ENCODE results near the gene GRM5.
"Not testable (repeated sequence)": the region's sequence is repeated elsewhere in the genome, so short reads cannot be mapped to it uniquely, and the experiment has no call there.

Gene GRM5

DNA sequence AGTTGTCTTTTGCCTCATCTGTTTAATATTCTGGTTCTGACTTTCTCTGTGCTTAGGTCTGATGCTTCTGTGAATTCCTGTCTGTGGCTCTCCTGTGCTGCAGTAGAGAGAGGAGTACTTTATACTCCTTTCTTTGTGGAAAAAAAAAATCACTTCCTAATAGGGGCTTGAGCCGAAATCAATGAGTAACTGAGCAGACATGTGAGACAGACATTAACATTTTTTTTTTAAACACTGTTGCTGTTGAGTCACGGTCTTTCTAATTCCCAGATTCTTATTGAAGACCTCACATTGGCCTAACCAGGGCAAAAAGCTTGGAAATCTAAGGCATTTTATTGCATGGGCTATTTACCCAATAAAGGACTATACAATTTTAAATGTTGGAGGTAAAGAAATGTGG, 86.1 kb downstream of the GRM5 start:
- Histone ChIP-seq H3K9me3 (ENCODE audit: control insufficient read depth, low read length) (no peaks in the 10 kb centered on the region), H3K4me3 (ENCODE audit: insufficient read depth, low read depth, low read length, poor library complexity, severe bottlenecking) (no peak overlapping the region), H3K27ac (ENCODE audit: insufficient read depth, low read length, poor library complexity, severe bottlenecking) (no peak overlapping the region), H3K27me3 (replicated peaks; ENCODE audit: control insufficient read depth, insufficient read depth, low read length, poor library complexity, severe bottlenecking) (no peaks in the 10 kb centered on the region), H3K36me3 (ENCODE audit: control insufficient read depth, insufficient read depth, low read length) (no peaks in the 10 kb centered on the region), H3K4me1 (ENCODE audit: control insufficient read depth, insufficient read depth, low read length, poor library complexity, severe bottlenecking) (no peaks in the 10 kb centered on the region)
- no peak for DNase-seq

DNA sequence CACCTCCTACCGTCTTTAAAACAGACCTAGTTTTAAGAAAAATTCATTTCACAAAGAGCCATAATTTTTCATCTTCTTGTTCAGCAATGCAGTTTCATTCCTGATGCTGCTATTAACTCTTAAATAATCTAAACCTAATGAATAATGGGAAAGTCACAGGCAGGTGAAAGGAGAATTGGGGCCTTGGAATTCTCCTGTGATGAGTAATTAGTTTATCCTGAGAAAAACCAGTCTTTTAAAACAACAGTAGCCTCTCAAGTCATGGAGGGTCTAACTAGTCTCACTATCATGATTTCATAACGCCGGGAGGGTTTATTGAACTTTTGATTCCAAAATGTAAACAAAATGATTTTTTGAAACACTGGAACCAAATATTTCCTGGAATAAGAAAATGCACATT, 86.8 kb downstream of the GRM5 start:
- H3K4me1 ChIP-seq (ENCODE audit: control insufficient read depth, insufficient read depth, low read length, poor library complexity, severe bottlenecking); H3K9me3 ChIP-seq (ENCODE audit: control insufficient read depth, low read length); H3K36me3 ChIP-seq (ENCODE audit: control insufficient read depth, insufficient read depth, low read length); DNase-seq; H3K4me3 ChIP-seq (ENCODE audit: insufficient read depth, low read depth, low read length, poor library complexity, severe bottlenecking); H3K27ac ChIP-seq (ENCODE audit: insufficient read depth, low read length, poor library complexity, severe bottlenecking); H3K27me3 ChIP-seq (replicated peaks; ENCODE audit: control insufficient read depth, insufficient read depth, low read length, poor library complexity, severe bottlenecking): not testable (repeated sequence)

DNA sequence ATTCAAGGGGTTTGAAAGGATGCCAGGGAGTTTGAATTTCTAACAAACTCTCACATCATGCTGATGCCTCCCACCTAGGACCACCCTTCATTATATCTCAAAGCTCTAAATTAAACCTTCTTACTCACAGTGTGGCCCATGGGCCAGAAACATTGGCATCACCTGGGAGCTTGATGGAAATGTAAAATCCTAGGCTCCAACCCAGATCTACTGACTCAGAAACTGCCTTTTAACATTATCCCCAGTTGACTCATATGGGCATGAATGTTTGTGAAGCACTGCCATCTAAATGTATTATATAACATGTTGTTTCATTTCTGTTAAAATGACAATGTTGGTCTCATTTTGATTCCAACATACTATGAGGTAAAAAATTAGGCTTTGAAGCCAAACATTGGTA, 90.3 kb downstream of the GRM5 start:
- not testable (repeated sequence) for H3K9me3 ChIP-seq (ENCODE audit: control insufficient read depth, low read length); H3K27ac ChIP-seq (ENCODE audit: insufficient read depth, low read length, poor library complexity, severe bottlenecking); H3K27me3 ChIP-seq (replicated peaks; ENCODE audit: control insufficient read depth, insufficient read depth, low read length, poor library complexity, severe bottlenecking); H3K4me1 ChIP-seq (ENCODE audit: control insufficient read depth, insufficient read depth, low read length, poor library complexity, severe bottlenecking); DNase-seq; H3K4me3 ChIP-seq (ENCODE audit: insufficient read depth, low read depth, low read length, poor library complexity, severe bottlenecking); H3K36me3 ChIP-seq (ENCODE audit: control insufficient read depth, insufficient read depth, low read length)

DNA sequence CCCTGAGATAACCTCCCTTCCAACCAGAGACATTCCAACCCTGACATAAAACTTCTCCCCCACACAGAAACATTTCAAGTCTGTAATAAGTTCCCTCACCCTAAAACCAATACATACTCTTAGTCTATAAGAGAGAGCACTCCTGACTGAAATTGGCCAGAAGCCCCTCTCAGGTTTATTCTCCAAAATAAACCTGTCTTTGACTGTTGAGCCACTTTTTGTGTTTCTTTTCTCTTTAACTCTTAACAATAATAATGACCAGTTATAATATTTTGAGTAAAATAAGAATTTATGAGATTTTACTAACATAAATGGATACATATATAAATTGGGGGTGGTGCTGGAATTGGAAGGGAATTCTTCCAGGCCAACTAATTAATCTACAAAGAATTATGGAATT, 93.6 kb downstream of the GRM5 start:
- Histone ChIP-seq H3K27ac (ENCODE audit: insufficient read depth, low read length, poor library complexity, severe bottlenecking) (no peak overlapping the region), H3K4me1 (ENCODE audit: control insufficient read depth, insufficient read depth, low read length, poor library complexity, severe bottlenecking) (no peaks in the 10 kb centered on the region)
- no peak for DNase-seq

DNA sequence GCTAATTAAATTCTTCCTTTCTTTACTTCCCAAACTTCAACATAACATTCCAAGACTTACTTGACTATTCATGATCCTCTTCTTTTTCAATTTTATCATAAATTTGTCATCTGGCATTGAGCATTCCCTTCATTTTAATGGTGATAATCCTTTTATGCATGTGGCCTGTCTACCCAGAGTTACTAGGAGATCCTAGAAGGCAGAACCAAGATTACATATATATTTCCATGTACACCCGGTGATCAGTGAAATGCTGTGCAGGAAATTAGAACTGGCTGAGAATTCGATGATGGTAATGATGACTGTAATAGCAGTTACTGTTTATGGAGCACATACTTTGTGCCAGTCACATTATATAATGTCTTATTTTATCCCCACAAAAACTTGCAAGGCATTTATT, 104.2 kb downstream of the GRM5 start:
- DNase-seq; H3K36me3 ChIP-seq (ENCODE audit: control insufficient read depth, insufficient read depth, low read length); H3K4me1 ChIP-seq (ENCODE audit: control insufficient read depth, insufficient read depth, low read length, poor library complexity, severe bottlenecking); H3K27ac ChIP-seq (ENCODE audit: insufficient read depth, low read length, poor library complexity, severe bottlenecking); H3K9me3 ChIP-seq (ENCODE audit: control insufficient read depth, low read length); H3K4me3 ChIP-seq (ENCODE audit: insufficient read depth, low read depth, low read length, poor library complexity, severe bottlenecking); H3K27me3 ChIP-seq (replicated peaks; ENCODE audit: control insufficient read depth, insufficient read depth, low read length, poor library complexity, severe bottlenecking): not testable (repeated sequence)

More for the DNA sequence above, 93.6 kb downstream of the GRM5 start:
- Histone ChIP-seq H3K4me3 (ENCODE audit: insufficient read depth, low read depth, low read length, poor library complexity, severe bottlenecking) (no peak overlapping the region), H3K36me3 (ENCODE audit: control insufficient read depth, insufficient read depth, low read length) (no peaks in the 10 kb centered on the region), H3K27me3 (replicated peaks; ENCODE audit: control insufficient read depth, insufficient read depth, low read length, poor library complexity, severe bottlenecking) (no peaks in the 10 kb centered on the region), H3K9me3 (ENCODE audit: control insufficient read depth, low read length) (no peaks in the 10 kb centered on the region)

DNA sequence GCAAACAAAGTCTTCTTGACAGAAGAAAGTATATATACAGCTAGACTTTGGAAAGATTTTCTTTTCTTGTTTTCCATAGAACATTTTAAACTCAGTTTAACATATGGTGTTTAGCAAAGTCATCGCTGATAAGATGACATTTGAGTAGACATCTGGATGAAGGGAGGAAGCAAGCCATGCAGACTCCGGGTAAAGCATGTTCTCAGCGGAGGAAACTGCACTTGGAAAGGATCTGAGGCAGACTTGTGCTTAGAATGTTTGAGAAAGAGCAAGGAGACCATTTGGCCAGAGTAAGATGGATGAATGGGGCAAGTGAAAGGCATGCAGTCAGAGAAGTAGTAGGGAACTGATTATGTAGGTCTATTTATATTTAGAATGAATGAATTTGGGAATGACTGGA, 105.9 kb downstream of the GRM5 start:
- not testable (repeated sequence) for H3K4me3 ChIP-seq (ENCODE audit: insufficient read depth, low read depth, low read length, poor library complexity, severe bottlenecking); H3K27me3 ChIP-seq (replicated peaks; ENCODE audit: control insufficient read depth, insufficient read depth, low read length, poor library complexity, severe bottlenecking)

DNA sequence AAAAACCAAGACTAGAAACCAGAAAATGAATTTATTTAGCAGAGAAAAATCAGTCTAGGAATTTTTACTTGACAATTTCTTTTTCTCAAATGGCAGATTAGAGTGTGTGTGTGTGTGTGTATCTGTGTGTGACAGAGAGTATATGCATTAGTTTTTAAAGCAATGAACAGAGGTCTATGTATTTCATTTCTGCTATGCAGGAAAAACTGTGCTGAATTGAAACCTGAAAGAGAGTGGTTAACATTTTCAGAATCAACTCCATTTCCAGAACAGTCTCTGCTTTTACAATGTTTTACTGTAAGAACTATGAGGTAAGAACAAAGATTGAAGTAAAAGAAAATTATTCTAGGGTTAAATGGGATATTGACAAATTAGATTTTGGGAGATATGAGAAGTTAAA, 114.8 kb downstream of the GRM5 start:
- DNase-seq: no peak
- Histone ChIP-seq H3K27me3 (replicated peaks; ENCODE audit: control insufficient read depth, insufficient read depth, low read length, poor library complexity, severe bottlenecking) (no peaks in the 10 kb centered on the region), H3K9me3 (ENCODE audit: control insufficient read depth, low read length) (no peaks in the 10 kb centered on the region), H3K27ac (ENCODE audit: insufficient read depth, low read length, poor library complexity, severe bottlenecking) (no peak overlapping the region), H3K4me3 (ENCODE audit: insufficient read depth, low read depth, low read length, poor library complexity, severe bottlenecking) (no peak overlapping the region), H3K4me1 (ENCODE audit: control insufficient read depth, insufficient read depth, low read length, poor library complexity, severe bottlenecking) (no peaks in the 10 kb centered on the region), H3K36me3 (ENCODE audit: control insufficient read depth, insufficient read depth, low read length) (no peaks in the 10 kb centered on the region)

More for the DNA sequence above, 105.9 kb downstream of the GRM5 start:
- not testable (repeated sequence) for H3K4me1 ChIP-seq (ENCODE audit: control insufficient read depth, insufficient read depth, low read length, poor library complexity, severe bottlenecking); H3K9me3 ChIP-seq (ENCODE audit: control insufficient read depth, low read length); H3K36me3 ChIP-seq (ENCODE audit: control insufficient read depth, insufficient read depth, low read length); H3K27ac ChIP-seq (ENCODE audit: insufficient read depth, low read length, poor library complexity, severe bottlenecking); DNase-seq

DNA sequence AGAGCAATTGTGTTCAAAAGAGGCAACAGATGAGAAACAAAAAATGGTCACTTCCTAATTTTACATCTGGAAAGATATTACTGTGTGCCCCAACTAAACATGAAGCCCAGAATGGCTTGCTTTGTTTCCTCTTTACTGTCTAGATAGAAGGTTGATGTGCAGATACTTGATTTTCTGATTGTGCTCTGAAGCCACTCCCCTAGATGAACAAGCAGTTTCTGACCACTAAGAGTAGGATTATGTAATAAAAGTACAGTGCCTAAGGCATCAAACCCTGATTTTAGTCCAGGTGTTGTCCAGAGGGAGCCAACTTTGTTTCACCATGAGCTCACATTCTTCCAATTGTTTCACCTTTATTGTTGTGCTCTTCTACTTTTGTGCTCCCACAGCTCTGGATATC, 116.9 kb downstream of the GRM5 start:
- H3K36me3 ChIP-seq (ENCODE audit: control insufficient read depth, insufficient read depth, low read length); H3K27me3 ChIP-seq (replicated peaks; ENCODE audit: control insufficient read depth, insufficient read depth, low read length, poor library complexity, severe bottlenecking); DNase-seq; H3K9me3 ChIP-seq (ENCODE audit: control insufficient read depth, low read length); H3K27ac ChIP-seq (ENCODE audit: insufficient read depth, low read length, poor library complexity, severe bottlenecking); H3K4me1 ChIP-seq (ENCODE audit: control insufficient read depth, insufficient read depth, low read length, poor library complexity, severe bottlenecking); H3K4me3 ChIP-seq (ENCODE audit: insufficient read depth, low read depth, low read length, poor library complexity, severe bottlenecking): not testable (repeated sequence)

DNA sequence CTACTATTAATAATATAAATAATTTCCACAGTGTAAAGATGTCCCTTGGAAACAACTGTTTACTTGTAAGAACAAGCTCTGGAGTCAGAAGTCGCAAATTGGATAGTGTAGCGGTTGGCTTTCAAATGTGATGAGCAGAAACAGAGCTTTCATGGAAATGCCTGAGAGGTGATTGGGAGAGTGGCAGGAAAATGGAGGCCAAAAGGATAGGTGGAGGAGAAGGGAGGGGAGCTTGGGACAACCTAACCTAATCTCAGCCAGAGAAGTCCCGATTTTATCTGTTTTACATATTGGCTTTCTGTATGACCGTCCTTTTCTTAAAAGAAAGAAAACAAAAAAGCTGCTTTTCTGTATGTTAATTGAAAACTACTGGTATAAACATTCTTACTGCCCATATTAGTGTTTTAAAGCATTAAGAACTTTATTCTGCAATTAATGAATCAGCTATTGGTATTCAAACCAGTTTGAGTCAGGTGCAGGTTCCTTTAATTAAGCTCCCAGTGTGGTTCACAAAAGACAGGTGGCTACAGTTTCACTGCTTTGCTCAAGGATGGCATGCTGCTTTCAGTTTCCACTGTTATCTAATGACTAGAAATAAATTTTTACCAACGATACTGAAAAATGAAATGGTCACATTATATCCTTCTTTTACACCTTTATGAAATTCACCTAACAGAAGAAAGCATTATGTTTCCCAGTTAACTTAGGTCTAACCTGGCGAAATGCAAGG, 117.8 kb downstream of the GRM5 start:
- not testable (repeated sequence) for H3K27me3 ChIP-seq (replicated peaks; ENCODE audit: control insufficient read depth, insufficient read depth, low read length, poor library complexity, severe bottlenecking); H3K9me3 ChIP-seq (ENCODE audit: control insufficient read depth, low read length); H3K4me3 ChIP-seq (ENCODE audit: insufficient read depth, low read depth, low read length, poor library complexity, severe bottlenecking); H3K27ac ChIP-seq (ENCODE audit: insufficient read depth, low read length, poor library complexity, severe bottlenecking); H3K4me1 ChIP-seq (ENCODE audit: control insufficient read depth, insufficient read depth, low read length, poor library complexity, severe bottlenecking); DNase-seq; H3K36me3 ChIP-seq (ENCODE audit: control insufficient read depth, insufficient read depth, low read length)

DNA sequence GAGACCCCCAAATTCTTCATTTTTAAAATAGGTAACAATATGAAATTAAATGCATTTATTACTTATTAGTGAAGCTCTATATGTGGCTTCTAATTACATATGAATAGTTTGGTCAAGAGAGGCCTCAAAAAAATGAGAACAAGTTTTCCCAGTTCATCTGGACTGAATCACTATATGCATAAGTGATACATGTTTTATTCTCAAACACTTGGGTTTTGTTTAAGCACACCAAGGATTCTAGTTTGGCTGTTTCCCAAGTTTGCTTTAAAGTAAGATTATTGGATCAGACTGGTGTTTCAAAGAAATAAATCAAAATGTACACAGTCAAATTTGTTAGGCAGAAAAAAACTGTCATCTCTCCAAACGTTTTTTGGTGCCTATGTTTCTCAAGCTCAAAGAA, 136.1 kb downstream of the GRM5 start:
- H3K9me3 ChIP-seq (ENCODE audit: control insufficient read depth, low read length); DNase-seq; H3K4me1 ChIP-seq (ENCODE audit: control insufficient read depth, insufficient read depth, low read length, poor library complexity, severe bottlenecking); H3K27me3 ChIP-seq (replicated peaks; ENCODE audit: control insufficient read depth, insufficient read depth, low read length, poor library complexity, severe bottlenecking); H3K4me3 ChIP-seq (ENCODE audit: insufficient read depth, low read depth, low read length, poor library complexity, severe bottlenecking); H3K36me3 ChIP-seq (ENCODE audit: control insufficient read depth, insufficient read depth, low read length); H3K27ac ChIP-seq (ENCODE audit: insufficient read depth, low read length, poor library complexity, severe bottlenecking): not testable (repeated sequence)

Measured in effector memory CD4-positive, alpha-beta T cell (primary cell).